KMS-11 (cell line): Measurements from ENCODE around the gene BABAM2.

Experiments
- H2AFZ ChIP-seq: fragments of 200-600 bp; sonication (generic); 2 replicates; pipeline ENCODE4 v1.6.1; 2016; ENCODE audit warnings: antibody characterized with exemption, mixed run types, low read depth
- H3K27ac ChIP-seq: fragments of 200-600 bp; sonication (generic); 2 replicates; pipeline ENCODE4 v1.6.1; 2016; ENCODE audit warnings: mild to moderate bottlenecking, mixed run types
- H3K27me3 ChIP-seq: fragments of 200-600 bp; sonication (generic); 2 replicates; pipeline ENCODE4 v1.6.1; 2017; ENCODE audit warnings: mild to moderate bottlenecking, low read depth, mixed run types, moderate library complexity; ENCODE audit not compliant: insufficient read depth
- H3K36me3 ChIP-seq: fragments of 200-600 bp; sonication (generic); 2 replicates; pipeline ENCODE4 v1.6.1; 2017; ENCODE audit warnings: mild to moderate bottlenecking, mixed run types; ENCODE audit not compliant: insufficient read depth
- H3K4me1 ChIP-seq: fragments of 200-600 bp; sonication (generic); 2 replicates; pipeline ENCODE4 v1.6.1; 2016; ENCODE audit warnings: mild to moderate bottlenecking, low read depth, mixed run types; ENCODE audit not compliant: poor library complexity, severe bottlenecking
- H3K4me2 ChIP-seq: fragments of 200-600 bp; sonication (generic); 2 replicates; pipeline ENCODE4 v1.7.0; 2016; ENCODE audit warnings: mild to moderate bottlenecking, mixed run types
- H3K4me3 ChIP-seq: fragments of 200-600 bp; sonication (generic); IDR thresholded peaks from 2 replicates; pipeline ENCODE4 v1.6.1; 2017; ENCODE audit warnings: low read depth, low read length, mixed read lengths; ENCODE audit not compliant: insufficient read depth
- H3K79me2 ChIP-seq: fragments of 200-600 bp; sonication (generic); 2 replicates; pipeline ENCODE4 v1.6.1; 2016; ENCODE audit warnings: low read depth, mixed run types; ENCODE audit not compliant: insufficient read depth
- H3K9ac ChIP-seq: fragments of 200-600 bp; sonication (generic); 2 replicates; pipeline ENCODE4 v1.6.1; 2016; ENCODE audit warnings: mild to moderate bottlenecking, mixed run types
- H4K20me1 ChIP-seq: fragments of 200-600 bp; sonication (generic); 2 replicates; pipeline ENCODE4 v1.6.1; 2016; ENCODE audit warnings: mild to moderate bottlenecking, mixed run types; ENCODE audit not compliant: insufficient read depth
- CTCF ChIP-seq: fragments of 200-600 bp; sonication (generic); conservative IDR thresholded peaks from 2 replicates; pipeline ENCODE4 v1.6.1; 2017; ENCODE audit warnings: low read depth, mild to moderate bottlenecking, antibody characterized with exemption, low read length, moderate library complexity, mixed read lengths

BABAM2 gene

DNA sequence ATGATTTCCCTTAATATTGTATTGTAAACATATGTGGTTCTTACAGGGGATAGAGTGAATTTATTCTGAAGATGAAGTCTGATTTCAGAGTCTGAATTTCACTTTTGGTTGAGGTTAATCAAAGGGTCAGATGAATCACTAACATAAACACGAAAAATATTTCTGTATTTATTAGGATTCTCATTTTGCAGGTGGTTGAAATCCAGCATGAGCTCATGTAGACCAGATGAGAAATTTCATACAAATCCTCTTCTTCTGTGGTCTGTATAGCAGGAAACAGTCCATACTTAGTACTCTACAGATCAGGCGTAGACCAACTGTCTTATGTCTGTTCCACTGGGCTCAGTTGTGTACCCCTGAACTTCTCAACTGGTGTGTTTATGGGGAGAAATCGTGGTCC is 157.8 kb downstream of the BABAM2 start:
- Histone ChIP-seq H3K36me3 (no peaks in the 10 kb centered on the region), H3K4me2 (no peak overlapping the region), H3K9ac (no peak overlapping the region)

DNA sequence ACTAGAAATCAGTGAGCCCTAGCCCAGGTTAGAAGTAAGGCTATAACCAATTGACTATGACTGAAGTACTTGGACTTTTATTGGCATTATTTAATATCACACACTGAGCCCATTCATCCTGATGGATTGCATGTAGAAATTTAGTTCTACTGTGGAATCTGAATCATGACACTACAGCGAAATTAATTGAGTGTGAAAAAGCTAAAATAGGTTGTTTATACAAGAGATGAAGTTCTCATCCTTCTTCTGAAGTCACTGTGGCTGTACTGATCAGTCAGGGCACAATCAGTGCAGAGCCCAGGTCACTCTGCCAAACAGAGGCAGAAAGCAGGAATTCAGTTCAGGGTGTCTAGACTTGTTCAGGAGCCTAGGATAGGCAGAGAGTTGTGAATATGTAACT is 158.9 kb downstream of the BABAM2 start:
- no peak overlapping the region for H3K9ac ChIP-seq
- H3K4me1 ChIP-seq, result peaks cover 9% of the 10 kb centered on the region
- no peak overlapping the region for H3K4me2 ChIP-seq
- H3K36me3 ChIP-seq, result no peaks in the 10 kb centered on the region
- H3K27me3 ChIP-seq, result no peaks in the 10 kb centered on the region
- no peak overlapping the region for H3K4me3 ChIP-seq
- H3K79me2 ChIP-seq, result no peaks in the 10 kb centered on the region
- TF ChIP-seq CTCF, result no peak
- no peak overlapping the region for H2AFZ ChIP-seq
- H3K27ac ChIP-seq, result no peak overlapping the region
- no peaks in the 10 kb centered on the region for H4K20me1 ChIP-seq

More for the DNA sequence above, 157.8 kb downstream of the BABAM2 start:
- H3K4me1 ChIP-seq, result peaks cover 9% of the 10 kb centered on the region
- no peak for TF ChIP-seq CTCF
- no peaks in the 10 kb centered on the region for H3K27me3 ChIP-seq
- H3K4me3 ChIP-seq, result no peak overlapping the region
- no peaks in the 10 kb centered on the region for H4K20me1 ChIP-seq
- H3K79me2 ChIP-seq, result no peaks in the 10 kb centered on the region
- no peak overlapping the region for H2AFZ ChIP-seq
- no peak overlapping the region for H3K27ac ChIP-seq

- Histone ChIP-seq H3K36me3 (no peaks in the 10 kb centered on the region), H4K20me1 (no peaks in the 10 kb centered on the region), H3K4me1 (peaks cover 9% of the 10 kb centered on the region), H3K79me2 (no peaks in the 10 kb centered on the region), H3K27me3 (no peaks in the 10 kb centered on the region), H3K9ac (no peak overlapping the region), H3K4me2 (no peak overlapping the region), H3K27ac (no peak overlapping the region), H3K4me3 (no peak overlapping the region), H2AFZ (no peak overlapping the region)
- no peak for TF ChIP-seq CTCF
Measured at GRCh38 chr2:28049899-28050298, 159.4 kb downstream of the BABAM2 start.

- Histone ChIP-seq H3K36me3 (no peaks in the 10 kb centered on the region), H4K20me1 (no peaks in the 10 kb centered on the region), H3K4me1 (peaks cover 3% of the 10 kb centered on the region), H2AFZ (no peak overlapping the region), H3K79me2 (no peaks in the 10 kb centered on the region), H3K4me3 (no peak overlapping the region), H3K27me3 (no peaks in the 10 kb centered on the region), H3K27ac (no peak overlapping the region), H3K9ac (no peak overlapping the region), H3K4me2 (no peak overlapping the region)
- TF ChIP-seq CTCF, result no peak
Measured at GRCh38 chr2:28052691-28053090, 162.2 kb downstream of the BABAM2 start.

DNA sequence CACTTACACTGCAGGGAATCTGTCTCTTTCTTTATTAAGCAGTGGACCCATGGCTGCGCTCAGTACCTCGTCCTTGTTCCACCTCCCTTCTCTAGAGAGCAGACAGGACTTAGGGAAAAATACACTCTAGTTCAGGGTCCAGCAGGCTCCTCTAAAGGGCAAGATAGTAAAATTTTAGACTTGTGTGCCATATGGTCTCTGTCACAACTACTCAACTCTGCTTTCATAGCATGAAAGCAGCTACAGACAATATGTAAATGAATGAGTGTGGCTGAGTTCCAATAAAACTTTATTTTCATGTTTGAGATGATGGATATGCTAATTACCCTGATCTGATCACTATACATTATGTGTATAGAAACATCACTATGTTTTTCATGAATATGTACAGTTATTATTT is 163.1 kb downstream of the BABAM2 start:
- TF ChIP-seq CTCF, result no peak
- Histone ChIP-seq H3K27ac (no peak overlapping the region), H3K4me1 (no peaks in the 10 kb centered on the region), H3K4me3 (no peak overlapping the region), H3K27me3 (no peaks in the 10 kb centered on the region), H3K9ac (no peak overlapping the region), H3K4me2 (no peak overlapping the region), H2AFZ (no peak overlapping the region), H3K36me3 (no peaks in the 10 kb centered on the region), H3K79me2 (no peaks in the 10 kb centered on the region), H4K20me1 (no peaks in the 10 kb centered on the region)
